NB4 (cell line): Measurements from ENCODE around the gene PTPN3.
"Not testable (repeated sequence)": the region's sequence is repeated elsewhere in the genome, so short reads cannot be mapped to it uniquely, and the experiment has no call there.

Experiments used
- MYC ChIP-seq: IDR thresholded peaks from 2 replicates; pipeline ENCODE4 v1.6.1; 2011; ENCODE audit warnings: low read depth, low read length
- TF ChIP-seq, protein P1 (sequence below): IDR thresholded peaks from one replicate; pipeline ENCODE4 v1.5.1; 2012; ENCODE audit warnings: low read depth, low read length

DNA sequence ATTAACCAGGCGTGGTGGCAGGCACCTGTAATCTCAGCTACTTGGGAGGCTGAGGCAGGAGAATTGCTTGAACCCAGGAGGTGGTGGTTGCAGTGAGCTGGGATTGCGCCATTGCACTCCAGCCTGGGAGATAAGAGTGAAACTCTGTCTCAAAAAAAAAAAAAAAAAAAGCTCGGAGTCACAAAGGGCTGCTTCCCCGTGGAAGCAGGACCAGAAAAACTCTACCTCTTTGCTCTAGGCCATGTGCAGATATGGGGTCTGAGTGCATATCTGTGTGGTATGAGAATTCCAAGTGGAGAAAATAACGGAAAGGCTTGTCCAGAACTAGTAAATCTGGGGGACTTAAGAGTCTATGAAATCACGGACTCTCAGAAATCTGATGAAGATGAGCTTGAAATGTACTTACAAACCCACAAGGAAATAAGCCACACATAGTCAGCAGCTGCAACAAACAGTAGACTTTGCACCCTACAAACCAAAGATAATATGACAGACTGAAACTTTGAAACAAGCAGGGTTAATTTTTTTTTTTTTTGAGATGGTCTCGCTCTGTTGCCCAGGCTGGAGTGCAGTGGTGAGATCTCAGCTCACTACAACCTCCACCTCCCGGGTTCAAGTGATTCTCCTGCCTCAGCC, 139.0 kb downstream of the PTPN3 start:
- TF ChIP-seq, protein P1, sequence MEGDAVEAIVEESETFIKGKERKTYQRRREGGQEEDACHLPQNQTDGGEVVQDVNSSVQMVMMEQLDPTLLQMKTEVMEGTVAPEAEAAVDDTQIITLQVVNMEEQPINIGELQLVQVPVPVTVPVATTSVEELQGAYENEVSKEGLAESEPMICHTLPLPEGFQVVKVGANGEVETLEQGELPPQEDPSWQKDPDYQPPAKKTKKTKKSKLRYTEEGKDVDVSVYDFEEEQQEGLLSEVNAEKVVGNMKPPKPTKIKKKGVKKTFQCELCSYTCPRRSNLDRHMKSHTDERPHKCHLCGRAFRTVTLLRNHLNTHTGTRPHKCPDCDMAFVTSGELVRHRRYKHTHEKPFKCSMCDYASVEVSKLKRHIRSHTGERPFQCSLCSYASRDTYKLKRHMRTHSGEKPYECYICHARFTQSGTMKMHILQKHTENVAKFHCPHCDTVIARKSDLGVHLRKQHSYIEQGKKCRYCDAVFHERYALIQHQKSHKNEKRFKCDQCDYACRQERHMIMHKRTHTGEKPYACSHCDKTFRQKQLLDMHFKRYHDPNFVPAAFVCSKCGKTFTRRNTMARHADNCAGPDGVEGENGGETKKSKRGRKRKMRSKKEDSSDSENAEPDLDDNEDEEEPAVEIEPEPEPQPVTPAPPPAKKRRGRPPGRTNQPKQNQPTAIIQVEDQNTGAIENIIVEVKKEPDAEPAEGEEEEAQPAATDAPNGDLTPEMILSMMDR = not testable (repeated sequence)
- TF ChIP-seq MYC = not testable (repeated sequence)
